Measurements from ENCODE around the gene PCDHGA7.
"Not testable (repeated sequence)": the region's sequence is repeated elsewhere in the genome, so short reads cannot be mapped to it uniquely, and the experiment has no call there.

- not testable (repeated sequence) for TF ChIP-seq POLR2A (IDR thresholded peaks at IDR 0.05); EP300 (IDR thresholded peaks at IDR 0.05; ENCODE audit: low read depth)
These were observed 25.4 kb downstream of the PCDHGA7 start, which contains the start of gene PCDHGB6 for GRCh38 chr5:141407790-141408505.
